Osteoblast (primary cell): Measurements from ENCODE around the gene DENND1A. TPM values are rescaled to one million over a fixed set of nuclear protein-coding genes. Genes with fewer than 3 reads are reported as not detected.

Source experiments
- DNase-seq: peaks from one replicate; pipeline ENCODE4 v3.0.0; 2011; ENCODE audit warnings: low spot score, mixed read lengths; ENCODE audit not compliant: insufficient read length; ENCODE audit errors: missing footprints
- H2AFZ ChIP-seq: 2 replicates; pipeline ENCODE4 v1.6.0; 2011; ENCODE audit warnings: mild to moderate bottlenecking, low read length
- H3K27ac ChIP-seq: 2 replicates; pipeline ENCODE4 v1.5.1; 2011; ENCODE audit warnings: mild to moderate bottlenecking, low read depth, low read length, moderate library complexity
- H3K27me3 ChIP-seq: 2 replicates; pipeline ENCODE4 v1.6.0; 2012; ENCODE audit warnings: mild to moderate bottlenecking, control low read depth, inconsistent platforms, low read length, moderate library complexity; ENCODE audit not compliant: insufficient read depth
- H3K36me3 ChIP-seq: 2 replicates; pipeline ENCODE4 v1.5.1; 2011; ENCODE audit warnings: mild to moderate bottlenecking, low read length, control low read depth, moderate library complexity; ENCODE audit not compliant: insufficient read depth
- H3K4me1 ChIP-seq: 2 replicates; pipeline ENCODE4 v1.5.1; 2011; ENCODE audit warnings: mild to moderate bottlenecking, low read length, control low read depth, moderate library complexity; ENCODE audit not compliant: insufficient read depth
- H3K4me2 ChIP-seq: 2 replicates; pipeline ENCODE4 v1.6.0; 2011; ENCODE audit warnings: mild to moderate bottlenecking, low read length; ENCODE audit not compliant: insufficient read depth
- H3K4me3 ChIP-seq: fragments of 200-600 bp; sonication (generic); 3 replicates; pipeline ENCODE4 v1.5.1; 2012; ENCODE audit warnings: mild to moderate bottlenecking, low read length, inconsistent platforms; ENCODE audit not compliant: insufficient read depth
- H3K79me2 ChIP-seq: 2 replicates; pipeline ENCODE4 v1.6.0; 2012; ENCODE audit warnings: mild to moderate bottlenecking, low read length, control low read depth, inconsistent platforms; ENCODE audit not compliant: insufficient read depth
- H3K9me3 ChIP-seq: 2 replicates; pipeline ENCODE4 v1.5.1; 2011; ENCODE audit warnings: low read depth, low read length, control low read depth
- H4K20me1 ChIP-seq: 2 replicates; pipeline ENCODE4 v1.6.0; 2012; ENCODE audit warnings: mild to moderate bottlenecking, low read length, control low read depth; ENCODE audit not compliant: insufficient read depth
- total RNA-seq: library from RNA; depleted of rRNA; stranded (reverse); fragments of >200 nt; gene quantifications from 2 replicates; pipeline ENCODE4 v1.2.3, GENCODE V29; 2012
- TF ChIP-seq, protein P1 (sequence below): IDR thresholded peaks from 2 replicates; pipeline ENCODE4 v1.5.1; 2011; ENCODE audit warnings: mild to moderate bottlenecking, low read depth, low read length, moderate library complexity; ENCODE audit errors: extremely low read depth

The DENND1A gene
- total RNA-seq, 1 donor = 14.1 TPM

- no peaks in the 10 kb centered on the region for H3K27me3 ChIP-seq
- DNase-seq = no peak
- TF ChIP-seq, protein P1, sequence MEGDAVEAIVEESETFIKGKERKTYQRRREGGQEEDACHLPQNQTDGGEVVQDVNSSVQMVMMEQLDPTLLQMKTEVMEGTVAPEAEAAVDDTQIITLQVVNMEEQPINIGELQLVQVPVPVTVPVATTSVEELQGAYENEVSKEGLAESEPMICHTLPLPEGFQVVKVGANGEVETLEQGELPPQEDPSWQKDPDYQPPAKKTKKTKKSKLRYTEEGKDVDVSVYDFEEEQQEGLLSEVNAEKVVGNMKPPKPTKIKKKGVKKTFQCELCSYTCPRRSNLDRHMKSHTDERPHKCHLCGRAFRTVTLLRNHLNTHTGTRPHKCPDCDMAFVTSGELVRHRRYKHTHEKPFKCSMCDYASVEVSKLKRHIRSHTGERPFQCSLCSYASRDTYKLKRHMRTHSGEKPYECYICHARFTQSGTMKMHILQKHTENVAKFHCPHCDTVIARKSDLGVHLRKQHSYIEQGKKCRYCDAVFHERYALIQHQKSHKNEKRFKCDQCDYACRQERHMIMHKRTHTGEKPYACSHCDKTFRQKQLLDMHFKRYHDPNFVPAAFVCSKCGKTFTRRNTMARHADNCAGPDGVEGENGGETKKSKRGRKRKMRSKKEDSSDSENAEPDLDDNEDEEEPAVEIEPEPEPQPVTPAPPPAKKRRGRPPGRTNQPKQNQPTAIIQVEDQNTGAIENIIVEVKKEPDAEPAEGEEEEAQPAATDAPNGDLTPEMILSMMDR = no peak
Observed at GRCh38 chr9:123361731-123362510, 568.0 kb downstream of the DENND1A start.

DNA sequence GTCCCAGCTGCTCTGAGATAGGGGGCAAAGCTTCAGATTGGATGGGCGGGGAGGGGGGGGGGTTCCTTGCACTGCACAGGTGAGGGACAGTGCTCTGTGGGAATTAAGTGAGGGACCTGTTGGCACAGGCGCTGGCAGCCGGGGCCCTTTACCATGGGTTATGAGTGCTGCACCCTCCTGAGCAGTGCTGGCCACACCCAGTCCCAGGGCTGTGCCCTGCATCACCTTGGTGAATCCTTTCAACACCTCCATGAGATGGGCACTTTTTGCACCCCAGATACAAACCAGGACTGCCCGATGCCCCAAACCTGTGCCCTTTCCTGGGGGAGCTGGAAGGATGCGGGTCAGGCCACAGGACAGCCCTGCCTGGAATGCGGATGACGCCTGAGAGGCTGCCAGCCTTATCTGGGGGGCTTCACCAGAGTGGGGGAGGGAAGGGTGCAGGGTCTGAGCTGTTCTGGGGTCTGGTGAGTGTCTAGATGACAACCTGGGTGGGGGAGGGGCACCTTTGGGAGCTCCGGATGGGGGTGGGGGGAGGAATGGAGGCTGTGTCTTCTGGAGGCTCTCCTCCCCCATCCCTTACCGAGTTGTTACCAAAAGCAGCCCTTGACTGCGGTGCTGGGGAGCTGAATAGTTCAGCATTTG, 568.7 kb downstream of the DENND1A start:
- H2AFZ ChIP-seq = no peak overlapping the region
- H3K9me3 ChIP-seq = no peaks in the 10 kb centered on the region

More at GRCh38 chr9:123361731-123362510, 568.0 kb downstream of the DENND1A start:
- Histone ChIP-seq H3K36me3 (no peaks in the 10 kb centered on the region), H3K27ac (no peak overlapping the region), H3K4me2 (no peak overlapping the region), H3K79me2 (no peaks in the 10 kb centered on the region), H3K4me3 (no peak overlapping the region), H4K20me1 (no peaks in the 10 kb centered on the region), H3K9me3 (no peaks in the 10 kb centered on the region), H2AFZ (no peak overlapping the region), H3K4me1 (no peaks in the 10 kb centered on the region)

GRCh38 chr9:123360161-123361085, 569.5 kb downstream of the DENND1A start:
- TF ChIP-seq, protein P1 = no peak
- H3K27ac ChIP-seq = no peak overlapping the region
- H3K4me1 ChIP-seq = no peaks in the 10 kb centered on the region
- H3K9me3 ChIP-seq = no peaks in the 10 kb centered on the region
- no peak overlapping the region for H2AFZ ChIP-seq
- no peak overlapping the region for H3K4me3 ChIP-seq
- H4K20me1 ChIP-seq = no peaks in the 10 kb centered on the region
- peak; percentile 87 for DNase-seq
- H3K27me3 ChIP-seq = no peaks in the 10 kb centered on the region
- no peaks in the 10 kb centered on the region for H3K36me3 ChIP-seq
- H3K4me2 ChIP-seq = no peak overlapping the region
- no peaks in the 10 kb centered on the region for H3K79me2 ChIP-seq

More for the DNA sequence above, 568.7 kb downstream of the DENND1A start:
- Histone ChIP-seq H3K4me3 (no peak overlapping the region), H3K27me3 (no peaks in the 10 kb centered on the region), H3K4me2 (no peak overlapping the region), H3K79me2 (no peaks in the 10 kb centered on the region), H3K27ac (no peak overlapping the region), H3K4me1 (no peaks in the 10 kb centered on the region), H4K20me1 (no peaks in the 10 kb centered on the region), H3K36me3 (no peaks in the 10 kb centered on the region)
- TF ChIP-seq, protein P1 = no peak
- peak; percentile 85 for DNase-seq
